ENCODE data around the gene LBHD2.

LBHD2 gene

DNA sequence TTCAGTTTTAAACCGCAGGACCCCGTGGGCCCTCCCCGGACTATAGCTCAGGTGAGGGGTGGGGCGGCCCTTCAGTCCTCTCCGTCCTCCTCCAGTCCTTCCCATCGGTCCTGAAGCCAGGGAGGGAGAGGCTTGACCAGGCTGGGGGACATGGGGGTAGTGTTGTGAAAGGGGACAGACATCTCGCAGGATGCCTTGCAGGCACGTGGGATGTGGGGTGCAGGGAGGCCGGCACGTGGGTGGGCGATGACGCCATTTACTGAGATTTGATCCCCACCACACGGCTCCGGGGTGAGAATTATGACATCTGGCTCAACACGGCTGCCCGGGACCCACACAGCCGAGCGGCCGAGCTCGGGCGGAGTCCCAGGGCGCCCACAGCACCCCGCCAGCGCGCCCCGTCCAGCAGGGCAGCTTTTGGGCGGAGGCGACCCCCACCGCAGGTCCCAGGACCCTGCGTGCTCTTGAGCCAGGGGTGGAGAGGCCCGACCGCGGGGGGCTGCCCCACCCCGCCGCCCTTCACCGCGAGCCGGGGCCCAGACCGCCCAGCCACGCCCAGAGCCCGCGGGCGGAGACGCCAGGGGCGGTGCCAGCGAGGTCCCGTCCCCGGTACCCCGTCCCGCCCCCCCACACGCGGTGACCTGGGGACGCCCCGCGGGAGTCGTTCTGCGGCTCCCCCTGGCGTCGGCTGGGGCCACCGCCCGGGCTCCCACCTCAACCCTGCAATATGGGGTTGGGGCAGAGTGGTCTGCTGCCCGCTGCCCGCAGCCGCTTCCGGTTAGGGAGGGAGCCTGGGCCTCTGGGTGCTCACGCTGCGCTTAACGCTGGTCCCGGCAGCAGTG, 7.3 kb downstream of the LBHD2 start:
- DNase-seq (ENCODE audit: low spot score) = peak; percentile 91

GRCh38 chr14:103091883-103092222, 7.8 kb downstream of the LBHD2 start:
- no peak for DNase-seq (ENCODE audit: low spot score)

- no peak for DNase-seq (ENCODE audit: low spot score)
Observed at GRCh38 chr14:103093856-103094405, 9.9 kb downstream of the LBHD2 start.

DNA sequence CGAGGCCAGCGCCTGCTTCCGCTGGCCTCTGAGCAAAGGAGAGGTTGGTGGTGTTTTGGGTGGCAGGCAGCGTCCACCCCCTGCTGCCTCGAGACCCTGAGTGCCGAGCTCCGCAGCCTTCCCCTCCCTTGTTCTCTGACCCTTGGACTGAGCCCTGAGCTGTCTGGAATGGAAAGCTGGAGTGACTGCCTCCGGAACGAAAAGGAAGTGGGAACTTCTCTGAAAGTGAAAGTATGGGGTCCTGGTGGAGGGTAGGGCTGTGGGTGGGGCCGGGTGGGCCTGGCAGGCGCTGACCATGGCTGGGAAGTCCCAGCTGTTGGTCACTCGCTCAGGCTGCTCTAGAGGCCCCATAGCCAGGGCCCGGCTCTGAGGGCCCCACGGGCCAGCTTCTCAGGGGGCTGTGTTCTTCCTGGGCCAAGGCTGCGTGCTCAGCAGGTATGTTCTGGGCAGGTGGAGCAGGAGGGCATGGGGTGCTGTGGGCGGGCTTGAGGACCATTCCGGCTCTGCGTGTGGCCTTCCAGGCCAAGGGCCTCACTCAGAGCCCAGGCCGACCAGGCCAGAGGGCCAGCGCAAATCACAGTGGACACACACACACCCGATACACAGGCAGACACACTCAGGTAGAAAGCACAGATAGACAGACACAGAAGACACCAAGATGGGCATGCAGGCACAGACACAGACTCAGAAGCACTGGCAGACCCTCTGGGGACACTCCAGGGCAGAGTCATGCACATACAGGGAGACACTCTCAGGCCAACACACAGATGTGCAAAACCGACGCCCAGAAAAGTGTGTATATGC, 10.6 kb downstream of the LBHD2 start, which contains the start of gene EXOC3L4:
TSS of gene EXOC3L4 (plus strand) at position 320 of the 804 bp plus-strand sequence. CDS start 5,495 bp downstream, outside the sequence.
- no peak for DNase-seq (ENCODE audit: low spot score)

DNA sequence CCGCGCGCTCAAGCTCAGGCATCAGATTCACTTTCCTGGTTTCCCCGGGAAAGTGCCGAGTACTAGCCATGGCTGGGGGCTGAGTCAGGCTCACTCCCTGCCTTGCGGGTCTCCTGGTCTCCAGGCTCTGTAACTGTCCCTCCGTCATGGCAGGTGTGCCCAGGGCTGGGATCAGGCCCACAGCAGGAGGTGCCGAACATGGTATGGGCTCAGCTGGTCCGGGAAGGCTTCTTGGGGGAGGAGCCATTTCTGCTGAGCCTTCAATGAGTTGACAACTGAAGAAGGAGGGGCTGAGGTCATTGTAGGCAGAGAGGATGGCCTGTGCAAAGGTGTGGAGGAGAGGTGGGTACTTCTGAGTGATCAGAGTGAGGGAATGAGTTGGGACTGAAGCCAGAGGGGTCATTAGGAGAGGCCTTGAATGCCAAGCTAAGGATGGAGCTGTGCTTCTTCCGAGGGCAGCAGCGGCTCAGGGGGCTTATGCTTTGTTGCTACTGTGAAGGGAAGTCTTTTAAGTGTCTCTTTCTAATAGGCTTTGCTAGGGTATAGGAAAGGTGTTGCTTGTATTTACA, 11.3 kb downstream of the LBHD2 start:
- no peak for DNase-seq (ENCODE audit: low spot score)

- no peak for DNase-seq (ENCODE audit: low spot score)
Observed at GRCh38 chr14:103096387-103096786, 12.4 kb downstream of the LBHD2 start.

DNA sequence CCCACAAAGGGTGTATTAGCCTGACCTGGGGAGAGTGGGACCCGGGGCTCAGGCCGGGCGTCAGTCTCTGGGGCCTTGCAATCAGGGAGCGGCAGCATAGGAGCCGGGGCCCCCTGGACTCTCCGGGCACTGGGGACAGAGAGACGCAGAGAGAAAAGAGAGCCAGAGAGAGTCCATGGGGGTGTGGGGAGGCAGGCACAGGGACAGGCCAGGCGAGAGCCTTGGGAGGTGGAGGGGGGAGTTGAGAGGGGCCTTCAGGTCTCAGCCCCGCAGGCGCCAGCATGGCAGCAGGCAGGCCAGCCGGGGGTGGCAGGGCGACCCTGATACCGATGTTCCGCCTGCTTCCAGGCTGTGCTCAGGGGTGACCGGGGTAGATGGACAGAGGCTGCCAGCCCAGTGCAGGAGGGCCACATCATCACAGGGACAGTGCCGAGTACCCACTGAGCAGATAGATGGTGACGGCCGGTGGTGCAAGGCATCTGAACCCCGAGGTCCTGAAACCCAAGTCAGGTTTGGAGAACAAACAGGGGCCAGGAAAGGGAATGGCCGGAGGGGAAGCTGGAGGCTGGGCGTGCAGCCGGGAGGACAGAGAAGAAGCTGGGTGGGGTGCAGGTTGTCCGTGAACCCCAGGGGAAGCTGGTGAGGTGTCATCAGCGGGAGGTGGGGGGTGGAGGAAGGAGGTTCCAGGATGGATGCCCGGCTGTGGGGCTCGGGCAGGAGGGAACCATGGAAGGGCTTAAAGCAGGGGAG, 13.4 kb downstream of the LBHD2 start:
- DNase-seq (ENCODE audit: low spot score) = no peak

DNA sequence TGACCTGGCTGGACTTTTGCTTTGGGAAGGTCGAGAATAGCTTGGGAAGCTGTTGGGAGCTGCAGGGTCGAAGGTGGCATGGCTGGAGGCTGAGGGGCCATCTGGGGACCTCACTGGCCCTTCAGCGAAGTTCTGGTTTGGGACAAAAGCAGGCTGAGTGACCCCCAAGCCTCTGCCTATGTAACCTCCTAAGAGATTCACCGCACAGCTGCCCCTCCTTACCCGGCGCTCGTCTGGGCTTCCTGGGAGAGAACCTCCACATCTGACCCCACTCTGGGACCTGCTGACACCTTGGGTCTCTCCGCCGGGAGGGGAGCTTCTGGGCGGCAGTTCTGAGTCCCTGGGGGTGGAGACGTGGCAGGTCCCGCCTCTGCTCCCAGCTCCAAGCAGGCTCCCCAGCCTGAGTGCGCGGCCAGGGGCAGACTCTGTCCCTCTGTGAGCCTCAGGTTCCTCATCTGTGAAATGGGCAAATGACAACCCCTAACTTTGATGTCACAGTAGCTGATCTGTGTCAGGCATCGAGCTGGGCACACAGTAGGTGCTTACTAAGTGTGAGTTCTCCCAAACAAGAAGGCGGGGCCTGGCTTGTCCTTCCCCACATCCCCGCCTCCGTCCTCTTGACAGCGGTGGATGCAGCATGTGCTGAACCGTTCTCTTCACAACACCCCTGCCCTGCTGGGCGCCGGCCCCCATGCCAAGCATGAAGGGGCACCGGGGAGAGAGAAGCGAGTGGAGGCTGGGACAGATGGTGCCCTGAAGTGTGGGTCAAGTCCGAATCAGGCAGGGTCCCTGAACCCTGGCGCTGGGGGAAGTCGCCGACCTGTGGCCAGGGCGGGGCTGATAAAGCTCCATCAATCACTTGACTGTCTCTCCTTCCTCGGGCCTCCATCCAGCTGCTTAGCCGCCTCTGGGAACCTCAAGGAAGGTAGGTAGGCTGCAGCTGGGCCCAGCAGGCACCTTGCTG, 14.3 kb downstream of the LBHD2 start:
- DNase-seq (ENCODE audit: low spot score) = no peak

DNA sequence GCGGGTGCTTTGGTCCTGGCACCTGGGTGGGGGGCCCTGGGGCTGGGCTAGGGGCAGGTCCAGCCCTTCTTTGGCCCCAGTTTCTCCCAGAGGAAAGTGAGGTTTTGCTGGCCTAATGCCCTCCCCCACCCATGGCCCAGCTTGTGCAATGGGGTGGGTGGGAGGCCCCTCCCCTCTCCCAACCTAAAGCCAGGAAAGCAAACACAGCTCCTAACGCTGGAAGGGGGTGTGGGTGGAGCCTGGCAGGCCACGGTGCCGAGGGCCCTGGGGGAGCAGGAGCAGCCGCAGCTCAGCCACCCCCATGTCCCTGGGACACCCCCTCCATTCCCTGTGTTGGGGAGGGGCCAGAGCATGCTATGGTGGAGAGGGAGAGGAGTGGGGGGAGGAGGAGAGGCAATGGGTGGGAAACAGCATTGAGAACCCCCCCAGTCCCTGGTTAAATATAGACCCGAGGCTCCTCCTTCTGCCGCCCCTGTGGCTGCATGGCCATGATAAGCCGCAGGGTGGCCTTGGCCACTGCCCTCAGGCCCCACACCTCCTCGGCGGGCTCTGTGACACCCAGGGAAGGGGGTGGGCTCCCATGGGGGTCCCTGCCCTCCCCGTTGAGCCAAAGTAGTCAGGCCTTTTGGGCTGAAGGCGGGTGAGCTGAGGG, 15.2 kb downstream of the LBHD2 start:
- no peak for DNase-seq (ENCODE audit: low spot score)

GRCh38 chr14:103099733-103100280, 15.8 kb downstream of the LBHD2 start:
- no peak for DNase-seq (ENCODE audit: low spot score)

DNA sequence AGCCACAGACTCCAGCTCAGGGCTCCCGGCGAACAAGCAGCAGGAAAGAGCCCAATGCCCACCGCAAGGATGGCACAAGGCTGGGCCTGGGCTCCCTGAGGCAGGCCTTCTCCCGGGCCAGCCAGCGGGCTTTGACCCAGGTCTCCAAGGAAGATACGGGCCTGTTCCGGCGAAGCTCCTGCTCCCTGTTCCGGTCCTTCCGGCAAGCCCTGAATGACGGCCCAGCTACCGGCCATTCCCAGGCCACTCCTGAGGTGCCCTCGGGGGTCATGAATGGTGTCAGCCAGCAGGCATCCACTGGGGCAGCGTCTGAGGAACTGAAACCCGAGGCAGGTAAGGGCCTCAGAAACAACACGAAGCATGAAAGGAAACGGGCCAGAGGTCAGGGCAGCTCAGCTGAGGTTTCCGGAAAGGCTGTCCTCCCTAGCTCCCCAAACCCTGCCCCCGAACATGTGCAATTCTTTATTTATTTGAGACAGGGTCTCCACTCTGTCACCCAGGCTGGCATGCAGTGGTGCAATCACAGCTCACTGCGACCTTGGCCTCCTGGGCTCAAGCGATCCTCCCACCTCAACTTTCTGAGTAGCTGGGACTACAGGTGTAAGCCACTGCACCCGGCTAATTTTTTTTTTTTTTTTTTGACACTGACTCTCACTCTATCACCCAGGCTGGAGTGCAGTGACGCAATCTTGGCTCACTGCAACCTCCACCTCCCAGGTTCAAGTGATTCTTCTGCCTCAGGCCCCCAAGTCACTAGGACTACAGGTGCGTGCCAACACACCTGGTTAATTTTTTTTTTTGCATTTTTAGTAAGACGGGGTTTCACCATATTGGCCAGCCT, 16.5 kb downstream of the LBHD2 start:
- no peak for DNase-seq (ENCODE audit: low spot score)

- no peak for DNase-seq (ENCODE audit: low spot score)
Observed at GRCh38 chr14:103101257-103101962, 17.4 kb downstream of the LBHD2 start.

GRCh38 chr14:103101963-103102688, 18.1 kb downstream of the LBHD2 start:
- DNase-seq (ENCODE audit: low spot score) = no peak

- DNase-seq (ENCODE audit: low spot score) = no peak
Observed at GRCh38 chr14:103102689-103103260, 18.8 kb downstream of the LBHD2 start.

DNA sequence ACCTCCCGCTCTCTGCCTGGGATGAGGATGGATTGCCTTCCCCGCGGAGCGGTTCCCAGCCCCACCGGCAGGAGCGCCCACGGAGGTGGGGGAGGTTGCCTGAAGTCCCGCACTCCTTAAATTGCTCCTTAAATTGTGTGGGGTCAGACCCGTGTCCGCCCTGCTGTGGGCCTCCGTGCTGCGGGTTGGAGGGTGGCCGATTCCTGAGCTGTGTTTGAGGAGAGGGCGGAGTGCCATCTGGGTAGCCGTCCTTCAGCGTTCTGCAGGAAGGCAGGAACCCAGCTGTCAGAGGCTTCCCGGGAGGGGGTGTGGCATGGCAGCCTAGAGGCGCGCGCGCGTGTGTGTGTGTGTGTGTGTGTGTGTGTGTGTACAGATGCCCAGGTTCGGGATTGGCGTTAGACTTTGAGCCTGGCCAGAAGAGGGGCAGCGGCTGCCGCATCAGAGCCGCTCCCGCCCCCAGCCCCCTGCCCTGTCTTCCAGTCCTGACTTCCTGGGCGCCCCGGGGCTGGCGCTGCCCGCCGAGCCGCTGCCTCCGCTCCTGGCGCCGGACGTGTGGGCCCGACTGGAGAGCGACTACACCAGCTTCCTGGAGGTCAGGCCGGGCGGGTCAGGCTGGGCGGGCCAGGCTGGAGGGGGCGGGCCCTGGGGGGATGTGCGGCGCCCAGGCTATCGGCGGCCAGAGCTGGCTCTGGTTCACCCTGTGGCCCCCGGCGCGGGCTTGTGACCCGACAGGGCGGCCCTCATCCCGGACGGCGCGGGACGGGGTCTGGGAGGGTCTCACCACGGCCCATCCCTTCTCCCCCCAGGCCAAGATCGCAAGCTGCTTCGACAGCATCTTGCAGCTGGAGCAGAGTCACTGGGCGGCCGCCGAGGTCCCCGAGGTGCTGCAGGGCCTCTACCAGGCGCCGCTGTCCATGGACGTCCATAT, 19.7 kb downstream of the LBHD2 start:
- DNase-seq (ENCODE audit: low spot score) = peak; percentile 80

GRCh38 chr14:103104389-103104653, 20.3 kb downstream of the LBHD2 start:
- no peak for DNase-seq (ENCODE audit: low spot score)
